GM13977 (cell line): ENCODE results near the gene SYNPO2.

Experiments
- DNase-seq: peaks from one replicate; pipeline ENCODE4 v3.0.0; 2012; ENCODE audit warnings: low spot score
- CTCF ChIP-seq: IDR thresholded peaks from 2 replicates; pipeline ENCODE4 v1.5.1; 2012; ENCODE audit warnings: mild to moderate bottlenecking, control low read depth; ENCODE audit not compliant: insufficient read depth; ENCODE audit errors: extremely low read depth, missing control alignments
- in situ Hi-C: fragments of 300-500 bp; cut with MboI; formaldehyde crosslinking; loops from one replicate; pipeline ENCODE4 v1.12.0; 2022; ENCODE audit warnings: low sequenced_read_pairs, low pct_unique_long_range_greater_than_20kb, mixed read lengths, inconsistent platforms; ENCODE audit not compliant: unreplicated experiment

The SYNPO2 gene

GRCh38 chr4:118898221-118898620 lies 9.6 kb downstream of the SYNPO2 start:
- in situ Hi-C loops = no loop called here
- TF ChIP-seq CTCF = no peak
- no peak for DNase-seq

GRCh38 chr4:118898684-118899138 lies 10.1 kb downstream of the SYNPO2 start:
- no peak for TF ChIP-seq CTCF
- no peak for DNase-seq
- in situ Hi-C loops = no loop called here

- in situ Hi-C loops = no loop called here
- DNase-seq = no peak
- TF ChIP-seq CTCF = no peak
Measured at GRCh38 chr4:118904418-118904817, 15.8 kb downstream of the SYNPO2 start.

GRCh38 chr4:118904935-118905334 lies 16.3 kb downstream of the SYNPO2 start:
- in situ Hi-C loops = no loop called here
- TF ChIP-seq CTCF = no peak
- no peak for DNase-seq

- DNase-seq = no peak
- TF ChIP-seq CTCF = no peak
- in situ Hi-C loops = no loop called here
Measured at GRCh38 chr4:118905566-118905965, 16.9 kb downstream of the SYNPO2 start.

GRCh38 chr4:118909173-118909956 lies 20.7 kb downstream of the SYNPO2 start:
- in situ Hi-C loops = no loop called here
- no peak for TF ChIP-seq CTCF
- DNase-seq = no peak
